Kidney (tissue), 14 donors: ENCODE results near the gene SERPINB6. TPM values are rescaled to one million over a fixed set of nuclear protein-coding genes. Genes with fewer than 3 reads are reported as not detected.

Experiments
- DNase-seq, 5 donors: peaks; one replicate each; pipeline ENCODE4 v3.0.0-alpha.2; 2013 to 2020
- FAIRE-seq: peaks from 2 replicates; lab custom pipeline; 2012; peaks lifted over from hg19 to GRCh38; lab: Jason Lieb, UNC
- H3K27ac ChIP-seq, 2 donors: one replicate each; pipeline ENCODE4 v1.7.0; 2013; ENCODE audit warnings: low read depth in 2 of 2, low read length in 2 of 2, inconsistent platforms in 1 of 2
- H3K27me3 ChIP-seq: one replicate; pipeline ENCODE4 v1.7.1; 2013; ENCODE audit warnings: low read length, inconsistent platforms; ENCODE audit not compliant: control insufficient read depth, insufficient read depth
- H3K36me3 ChIP-seq, 3 donors: one replicate each; pipeline versions ENCODE4 v1.7.0 to v1.7.1; 2013; ENCODE audit warnings: low read length in 3 of 3, control low read depth in 1 of 3, inconsistent platforms in 1 of 3; ENCODE audit not compliant: insufficient read depth in 3 of 3, control insufficient read depth in 2 of 3
- H3K4me1 ChIP-seq, 3 donors: one replicate each; pipeline versions ENCODE4 v1.7.0 to v1.7.1; 2013; ENCODE audit warnings: low read length in 3 of 3, inconsistent platforms in 1 of 3, low read depth in 1 of 3; ENCODE audit not compliant: control insufficient read depth in 2 of 3, insufficient read depth in 2 of 3
- H3K4me3 ChIP-seq, 3 donors: one replicate each; pipeline versions ENCODE4 v1.7.0 to v1.8.1; 2013; ENCODE audit warnings: low read length in 3 of 3, control low read depth in 1 of 3, inconsistent platforms in 1 of 3
- H3K9ac ChIP-seq, 3 donors: one replicate each; pipeline versions ENCODE4 v1.7.0 to v1.7.1; 2013; ENCODE audit warnings: low read length in 3 of 3, control low read depth in 1 of 3, inconsistent platforms in 1 of 3
- H3K9me3 ChIP-seq, 3 donors: one replicate each; pipeline versions ENCODE4 v1.7.0 to v1.7.1; 2013; ENCODE audit warnings: low read length in 3 of 3, control low read depth in 1 of 3, inconsistent platforms in 1 of 3; ENCODE audit not compliant: control insufficient read depth in 2 of 3, insufficient read depth in 1 of 3
- intact Hi-C: fragments of 100-400 bp; cut with DNase I; formaldehyde crosslinking; loops from one replicate; pipeline ENCODE4 v1.11.1; 2022
- polyA plus RNA-seq: library from polyadenylated mRNA; stranded (reverse); fragments of 350-450 nt; fragmentation: Illumina TruSeq; extraction: RNeasy Lipid Tissue Mini Kit (QIAGEN cat#74804); gene quantifications from one replicate; pipeline ENCODE4 v1.2.3, GENCODE V29; 2014; ENCODE audit warnings: low read depth, low replicate concordance; ENCODE audit not compliant: insufficient read depth
- total RNA-seq: library from RNA; stranded (reverse); fragmentation: NEBNext Ultra II Directional; extraction: Animal tissue kit (Norgen Biotek cat#: 25700); gene quantifications from one replicate; pipeline ENCODE4 v1.2.1, GENCODE V29; 2021
- TF ChIP-seq, protein P1 (sequence below): IDR thresholded peaks from 3 replicates; pipeline ENCODE4 v1.5.1; 2012; ENCODE audit warnings: mild to moderate bottlenecking, moderate library complexity, borderline replicate concordance; ENCODE audit not compliant: insufficient read depth; ENCODE audit errors: extremely low read depth
- donor health status: control.
- donor health status: control.
- donor health status: control.
- donor health status: control.
- donor health status: control.
- donor health status: DM: yes; HTN: yes; CAD: no.
- donor health status: Normal renal cell carcinoma (clear cell type).

The SERPINB6 gene
- total and polyA plus RNA-seq, 2 donors from 2014 or later, result 136 to 212 TPM

DNA sequence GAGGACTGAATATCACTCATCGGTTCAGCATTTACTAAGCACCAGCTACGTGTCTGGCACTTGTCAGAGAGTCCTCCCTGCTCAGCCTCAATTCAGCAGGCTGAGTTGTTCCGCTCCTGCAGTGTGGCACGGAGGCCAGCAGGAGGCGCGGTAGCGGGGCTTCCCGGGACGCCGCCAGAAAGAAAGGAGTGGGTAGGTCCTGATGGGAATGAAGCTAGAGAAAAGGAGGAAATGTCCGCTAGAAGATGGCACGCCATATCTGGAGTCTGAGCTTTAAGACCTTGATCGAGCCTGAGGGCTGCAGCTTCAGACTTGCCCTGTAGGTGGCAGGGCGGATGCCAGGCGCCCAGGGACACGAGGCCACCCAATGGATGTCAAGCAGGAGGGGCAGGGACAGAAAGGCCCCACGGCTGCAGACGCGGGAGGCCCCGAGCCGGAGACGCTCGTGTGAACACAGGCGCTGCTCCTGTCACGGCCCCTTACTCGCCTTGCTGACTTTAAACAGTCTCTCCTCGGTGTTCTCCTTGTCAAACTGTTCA is 18.7 kb downstream of the SERPINB6 start:
- Histone ChIP-seq H3K4me3 (peak overlapping the region in 2 of 3 donors; percentile 7 to 33), H3K9ac (peak overlapping the region in 1 of 3 donors; percentile 56), H3K9me3 (no peaks in the 10 kb centered on the region), H3K36me3 (peaks cover 0 to 13% (median 6%) of the 10 kb centered on the region in 3 donors), H3K27ac (peak overlapping the region; percentile 27 to 59), H3K4me1 (peaks cover 0 to 20% (median 10%) of the 10 kb centered on the region in 3 donors), H3K27me3 (no peaks in the 10 kb centered on the region)
- FAIRE-seq (no peak), DNase-seq (peak; percentile 88 to 94 (median 91))
- intact Hi-C loops, result no loop called here
- TF ChIP-seq, protein P1, sequence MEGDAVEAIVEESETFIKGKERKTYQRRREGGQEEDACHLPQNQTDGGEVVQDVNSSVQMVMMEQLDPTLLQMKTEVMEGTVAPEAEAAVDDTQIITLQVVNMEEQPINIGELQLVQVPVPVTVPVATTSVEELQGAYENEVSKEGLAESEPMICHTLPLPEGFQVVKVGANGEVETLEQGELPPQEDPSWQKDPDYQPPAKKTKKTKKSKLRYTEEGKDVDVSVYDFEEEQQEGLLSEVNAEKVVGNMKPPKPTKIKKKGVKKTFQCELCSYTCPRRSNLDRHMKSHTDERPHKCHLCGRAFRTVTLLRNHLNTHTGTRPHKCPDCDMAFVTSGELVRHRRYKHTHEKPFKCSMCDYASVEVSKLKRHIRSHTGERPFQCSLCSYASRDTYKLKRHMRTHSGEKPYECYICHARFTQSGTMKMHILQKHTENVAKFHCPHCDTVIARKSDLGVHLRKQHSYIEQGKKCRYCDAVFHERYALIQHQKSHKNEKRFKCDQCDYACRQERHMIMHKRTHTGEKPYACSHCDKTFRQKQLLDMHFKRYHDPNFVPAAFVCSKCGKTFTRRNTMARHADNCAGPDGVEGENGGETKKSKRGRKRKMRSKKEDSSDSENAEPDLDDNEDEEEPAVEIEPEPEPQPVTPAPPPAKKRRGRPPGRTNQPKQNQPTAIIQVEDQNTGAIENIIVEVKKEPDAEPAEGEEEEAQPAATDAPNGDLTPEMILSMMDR, result peak; percentile 75

DNA sequence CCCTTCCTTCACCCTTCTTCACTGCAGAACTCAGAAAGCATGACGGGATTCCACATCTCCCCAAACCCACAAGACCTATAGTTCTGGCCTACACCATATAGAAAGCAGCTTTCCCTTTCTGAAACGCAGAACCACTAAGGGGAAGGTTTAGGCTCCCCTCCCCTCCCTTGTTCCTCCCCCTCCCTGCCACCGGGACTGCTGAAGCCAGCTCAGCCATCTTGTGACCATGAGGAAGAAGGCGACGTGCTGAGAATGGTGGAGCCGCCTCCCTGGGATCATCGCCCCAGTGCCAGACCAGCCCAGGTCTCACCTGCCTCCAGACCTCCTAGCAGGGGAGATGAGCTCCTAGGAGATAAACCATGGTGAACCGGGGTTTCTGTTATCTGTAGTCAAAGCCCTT is 19.6 kb downstream of the SERPINB6 start:
- peaks cover 0 to 16% (median 11%) of the 10 kb centered on the region in 3 donors for H3K36me3 ChIP-seq
- H3K4me1 ChIP-seq, result peaks cover 0 to 12% (median 8%) of the 10 kb centered on the region in 3 donors
- intact Hi-C loops, result no loop called here
- no peaks in the 10 kb centered on the region for H3K9me3 ChIP-seq
- FAIRE-seq (no peak), DNase-seq (peak in 1 of 5 donors; percentile 38)
- TF ChIP-seq, protein P1, result no peak
- peak overlapping the region in 1 of 2 donors; percentile 29 for H3K27ac ChIP-seq
- H3K27me3 ChIP-seq, result no peaks in the 10 kb centered on the region
- H3K9ac ChIP-seq, result peak overlapping the region in 1 of 3 donors; percentile 56
- no peak overlapping the region for H3K4me3 ChIP-seq

DNA sequence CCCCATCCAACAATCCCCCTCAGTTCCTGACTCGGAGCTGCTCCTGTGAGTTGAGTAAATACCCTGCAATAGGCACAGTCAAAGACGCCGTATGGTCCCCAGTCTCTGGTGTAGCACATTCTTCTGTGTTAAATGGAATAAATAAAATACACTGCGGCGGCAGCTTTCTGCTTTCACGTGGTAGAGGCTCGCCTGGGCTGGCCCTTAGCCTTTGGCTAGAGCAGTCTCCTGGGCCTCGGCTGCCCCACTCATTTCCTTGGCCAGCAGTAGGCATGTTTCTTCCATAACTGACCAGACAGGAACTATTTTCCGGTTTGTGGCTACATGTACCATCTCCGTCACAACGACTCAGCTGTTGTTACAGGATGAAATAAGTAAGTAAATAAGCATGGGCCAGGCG is 20.7 kb downstream of the SERPINB6 start:
- TF ChIP-seq, protein P1, result no peak
- H3K36me3 ChIP-seq, result peaks cover 0 to 16% (median 11%) of the 10 kb centered on the region in 3 donors
- no peak overlapping the region for H3K9ac ChIP-seq
- FAIRE-seq, result no peak
- intact Hi-C loops, result no loop called here
- no peaks in the 10 kb centered on the region for H3K27me3 ChIP-seq
- DNase-seq, result peak in 1 of 5 donors; percentile 22
- H3K4me1 ChIP-seq, result peaks cover 0 to 11% (median 8%) of the 10 kb centered on the region in 3 donors
- no peak overlapping the region for H3K4me3 ChIP-seq
- no peaks in the 10 kb centered on the region for H3K9me3 ChIP-seq
- no peak overlapping the region for H3K27ac ChIP-seq
